Measurements from ENCODE around the gene PBX2. TPM values are rescaled to one million over a fixed set of nuclear protein-coding genes. Genes with fewer than 3 reads are reported as not detected.
"Not testable (repeated sequence)": the region's sequence is repeated elsewhere in the genome, so short reads cannot be mapped to it uniquely, and the experiment has no call there.

The PBX2 gene
- total RNA-seq, 1 donor from 2014 or later: 96.6 TPM

DNA sequence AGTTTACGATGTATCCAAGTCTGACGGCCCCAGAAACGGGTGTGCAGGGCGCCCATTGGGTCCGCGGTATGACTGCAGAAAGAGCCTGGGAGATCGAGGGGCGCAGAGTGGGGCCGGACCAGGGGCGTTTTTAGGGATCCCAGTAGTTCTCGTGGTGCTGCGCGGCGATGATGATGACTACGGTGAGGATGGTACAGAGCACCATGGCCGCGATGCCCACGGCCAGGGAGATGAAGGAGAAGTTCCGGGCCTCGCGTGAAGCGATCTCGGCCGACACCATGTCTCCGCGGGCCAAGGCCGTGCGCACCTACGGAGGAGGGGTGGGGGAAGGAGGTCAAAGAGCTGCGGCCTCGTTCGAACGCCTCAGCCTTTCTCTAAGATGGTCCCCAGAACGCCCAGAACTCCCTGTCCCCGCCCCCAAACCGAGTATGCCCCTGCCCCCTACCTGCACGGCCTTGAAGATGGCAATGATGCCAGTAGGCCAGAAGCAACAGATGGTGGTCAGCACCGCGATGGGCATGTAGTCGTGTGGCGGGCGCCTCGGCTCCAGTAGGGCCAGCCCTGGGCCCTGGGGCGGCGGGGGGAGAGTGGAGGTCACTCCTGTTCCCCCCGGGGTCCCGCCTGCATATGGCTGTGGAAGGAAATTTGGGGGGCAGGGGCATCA is 40.8 kb downstream of the PBX2 start:
- no peak for DNase-seq

- DNase-seq: peak; percentile 79
These were observed 41.5 kb downstream of the PBX2 start for GRCh38 chr6:32148289-32149091.

- DNase-seq: no peak
These were observed 42.4 kb downstream of the PBX2 start for GRCh38 chr6:32147401-32148132.

DNA sequence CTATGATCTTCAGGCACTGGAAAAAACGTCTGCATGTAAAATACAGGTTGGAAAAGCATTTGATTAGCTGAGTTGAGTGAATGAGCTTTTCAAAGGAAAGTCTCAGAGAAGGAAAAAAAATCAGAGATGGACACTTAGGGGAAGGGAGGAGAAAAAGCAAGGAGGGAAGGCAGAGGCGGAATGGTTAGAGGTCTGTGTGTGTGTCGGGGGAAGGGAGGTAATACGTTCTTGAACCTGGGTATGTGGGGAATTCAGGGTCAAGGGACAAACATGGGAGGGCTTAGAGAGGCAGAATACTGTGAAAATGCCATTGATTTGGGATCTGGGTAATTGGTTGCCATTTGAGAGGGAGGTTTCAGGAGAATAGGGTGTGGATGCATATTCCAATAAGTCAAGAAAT is 43.3 kb downstream of the PBX2 start:
- DNase-seq: no peak

GRCh38 chr6:32146287-32146686 is 43.7 kb downstream of the PBX2 start:
- DNase-seq: no peak

GRCh38 chr6:32144238-32144637 is 45.8 kb downstream of the PBX2 start:
- DNase-seq: not testable (repeated sequence)

DNA sequence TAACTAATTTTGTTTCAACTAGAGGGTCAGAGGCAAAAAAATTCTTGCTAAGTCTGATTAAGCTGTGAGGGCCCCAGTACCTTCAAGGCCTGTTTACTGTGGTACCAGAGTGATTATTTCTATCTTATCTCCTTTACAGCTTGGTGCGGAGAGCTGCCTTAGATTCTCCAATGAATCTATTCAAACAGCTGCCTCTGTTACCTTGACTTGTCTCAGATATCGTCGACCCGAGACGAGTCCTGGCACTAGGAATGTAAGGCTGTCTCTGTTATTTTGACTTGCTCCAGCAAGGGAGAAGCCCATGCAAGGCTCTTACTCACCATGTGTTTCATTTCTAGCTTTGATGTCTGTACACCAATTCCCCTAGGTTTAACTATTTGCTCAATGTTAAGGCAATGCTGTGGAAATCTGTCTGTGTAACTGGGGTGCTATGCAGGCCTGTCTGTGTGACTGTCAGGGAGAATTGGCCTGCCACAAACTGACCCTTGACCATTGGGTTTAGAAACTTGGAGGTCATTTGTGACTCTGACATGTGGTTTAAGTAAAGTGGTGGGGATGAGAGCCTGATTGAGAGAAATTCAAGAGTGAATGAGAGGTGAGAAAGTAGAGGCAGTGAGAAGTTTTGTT is 49.5 kb downstream of the PBX2 start:
- no peak for DNase-seq

GRCh38 chr6:32139590-32139989 is 50.4 kb downstream of the PBX2 start:
- no peak for DNase-seq

DNA sequence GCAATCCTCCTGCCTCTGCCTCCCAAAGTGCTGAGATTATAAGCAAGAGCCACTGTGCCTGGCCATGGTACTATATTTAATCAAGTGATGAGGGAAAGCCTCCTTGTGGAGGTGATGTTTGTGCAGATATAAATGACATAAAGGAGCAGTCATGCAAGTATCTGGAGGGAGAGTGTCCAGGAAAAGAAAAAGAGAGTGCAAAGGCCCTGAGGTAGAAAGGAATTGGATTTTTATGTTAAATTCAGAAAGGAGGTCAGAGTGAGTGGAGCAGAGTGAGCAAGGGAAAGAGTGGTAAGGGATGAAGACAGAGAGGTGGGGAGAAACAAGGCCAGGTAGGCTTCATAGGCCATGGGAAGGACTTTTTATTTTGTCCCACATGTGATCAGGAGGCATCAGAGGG is 52.5 kb downstream of the PBX2 start:
- DNase-seq: no peak

Small RNA genes lying within 50 kb of the gene (small RNA-seq; reads per million reads assigned to genes)
- gene AL662884.1 (ENCODE audit: low replicate concordance): not detected
- not detected for gene MIR6833 (ENCODE audit: low replicate concordance)

Other genes starting within 250 kb of the PBX2 start
- gene CFB, start 244.1 kb downstream of the PBX2 start, total RNA-seq: 7.1 TPM
- gene NELFE, start 231.2 kb downstream of the PBX2 start, total RNA-seq: 79.7 TPM
- gene SKIC2, start 231.0 kb downstream of the PBX2 start, total RNA-seq: 30.6 TPM
- gene DXO, start 218.1 kb downstream of the PBX2 start, total RNA-seq: 10.7 TPM
- gene C4A, start 208.1 kb downstream of the PBX2 start, total RNA-seq: 32.6 TPM
- gene C4B, start 175.4 kb downstream of the PBX2 start, total RNA-seq: 38.0 TPM
- gene CYP21A2, start 151.8 kb downstream of the PBX2 start, total RNA-seq: 1.0 TPM
- 214 TPM for gene TNXB, start 80.9 kb downstream of the PBX2 start, total RNA-seq
- 40.8 TPM for gene ATF6B, start 62.0 kb downstream of the PBX2 start, total RNA-seq
- 3.3 TPM for gene FKBPL, start 59.9 kb downstream of the PBX2 start, total RNA-seq
- gene PRRT1, start 38.3 kb downstream of the PBX2 start, total RNA-seq: 1.2 TPM
- gene PPT2, start 36.1 kb downstream of the PBX2 start, total RNA-seq: 37.6 TPM
- 31.3 TPM for gene EGFL8, start 25.6 kb downstream of the PBX2 start, total RNA-seq
- 12.9 TPM for gene AGPAT1, start 14.1 kb downstream of the PBX2 start, total RNA-seq
- gene RNF5, start 11.8 kb downstream of the PBX2 start, total RNA-seq: 63.5 TPM
- 4.8 TPM for gene AGER, start 5.9 kb downstream of the PBX2 start, total RNA-seq
- gene GPSM3, start 2.4 kb upstream of the PBX2 start, total RNA-seq: 1.5 TPM
- gene NOTCH4, start 33.9 kb upstream of the PBX2 start, total RNA-seq: 10.6 TPM
- not detected for gene TSBP1, start 181.7 kb upstream of the PBX2 start, total RNA-seq
- not detected for gene BTNL2, start 217.0 kb upstream of the PBX2 start, total RNA-seq
- gene HLA-DRA, start 249.7 kb upstream of the PBX2 start, total RNA-seq: 43.7 TPM

All from tongue (tissue), 3 donors.